GM19467 (cell line): ENCODE measurements around the gene SUPT20HL2.
"Not testable (repeated sequence)": the region's sequence is repeated elsewhere in the genome, so short reads cannot be mapped to it uniquely, and the experiment has no call there.

Source experiments
- ATAC-seq: cut with Tn5 transposase; IDR thresholded peaks from one replicate; pipeline ENCODE4 v1.9.1; 2021; ENCODE audit warnings: mild to moderate bottlenecking, moderate library complexity; ENCODE audit not compliant: unreplicated experiment

Gene SUPT20HL2

GRCh38 chrX:24309580-24310374 is 4.1 kb downstream of the SUPT20HL2 start:
- not testable (repeated sequence) for ATAC-seq

- ATAC-seq, result not testable (repeated sequence)
These were observed 5.1 kb downstream of the SUPT20HL2 start for GRCh38 chrX:24308803-24309202.

- no peak for ATAC-seq
These were observed 7.4 kb downstream of the SUPT20HL2 start for GRCh38 chrX:24306440-24306839.

GRCh38 chrX:24305905-24306304 is 8.0 kb downstream of the SUPT20HL2 start:
- no peak for ATAC-seq

- ATAC-seq, result no peak
These were observed 12.1 kb downstream of the SUPT20HL2 start for GRCh38 chrX:24301806-24302205.

GRCh38 chrX:24301060-24301459 is 12.8 kb downstream of the SUPT20HL2 start:
- no peak for ATAC-seq

- ATAC-seq, result no peak
These were observed 15.7 kb downstream of the SUPT20HL2 start for GRCh38 chrX:24298191-24298590.

GRCh38 chrX:24294619-24295018 is 19.2 kb downstream of the SUPT20HL2 start:
- ATAC-seq, result no peak

GRCh38 chrX:24293412-24293811 is 20.5 kb downstream of the SUPT20HL2 start:
- no peak for ATAC-seq

- ATAC-seq, result no peak
These were observed 21.5 kb downstream of the SUPT20HL2 start for GRCh38 chrX:24292353-24292752.

- no peak for ATAC-seq
These were observed 28.8 kb downstream of the SUPT20HL2 start for GRCh38 chrX:24285082-24285481.

GRCh38 chrX:24283127-24283794 is 30.6 kb downstream of the SUPT20HL2 start:
- no peak for ATAC-seq

- ATAC-seq, result no peak
These were observed 31.3 kb downstream of the SUPT20HL2 start for GRCh38 chrX:24282381-24283126.

- no peak for ATAC-seq
These were observed 36.5 kb downstream of the SUPT20HL2 start for GRCh38 chrX:24277405-24277804.

- no peak for ATAC-seq
These were observed 37.9 kb downstream of the SUPT20HL2 start for GRCh38 chrX:24276015-24276414.

- ATAC-seq, result no peak
These were observed 42.6 kb downstream of the SUPT20HL2 start for GRCh38 chrX:24271262-24271661.

GRCh38 chrX:24268786-24269185 is 45.1 kb downstream of the SUPT20HL2 start:
- no peak for ATAC-seq

- no peak for ATAC-seq
These were observed 46.9 kb downstream of the SUPT20HL2 start for GRCh38 chrX:24266996-24267395.

- ATAC-seq, result no peak
These were observed 49.5 kb downstream of the SUPT20HL2 start for GRCh38 chrX:24264383-24264782.

GRCh38 chrX:24262309-24262708 is 51.6 kb downstream of the SUPT20HL2 start:
- no peak for ATAC-seq
